H9 (cell line): ENCODE results near the gene GYG1. TPM values are rescaled to one million over a fixed set of nuclear protein-coding genes. Genes with fewer than 3 reads are reported as not detected.

ENCODE experiments used
- DNase-seq: peaks from one replicate; pipeline ENCODE4 v3.0.0-alpha.2; 2017
- H2AFZ ChIP-seq: one replicate; pipeline ENCODE4 v1.6.1; 2013; ENCODE audit warnings: mild to moderate bottlenecking, low read length, control low read depth, moderate library complexity
- H2AK5ac ChIP-seq: 2 replicates; pipeline ENCODE4 v1.6.1; 2013; ENCODE audit warnings: low read length, control low read depth, mixed read lengths; ENCODE audit not compliant: insufficient read length
- H2BK120ac ChIP-seq: one replicate; pipeline ENCODE4 v1.6.1; 2013; ENCODE audit warnings: low read depth, mild to moderate bottlenecking, low read length, control low read depth, inconsistent platforms; ENCODE audit not compliant: poor library complexity, severe bottlenecking
- H2BK12ac ChIP-seq: 2 replicates; pipeline ENCODE4 v1.6.1; 2013; ENCODE audit warnings: low read length, control low read depth, mixed read lengths, low read depth; ENCODE audit not compliant: insufficient read length
- H2BK15ac ChIP-seq: 2 replicates; pipeline ENCODE4 v1.6.1; 2013; ENCODE audit warnings: low read depth, low read length, control low read depth
- H2BK20ac ChIP-seq: one replicate; pipeline ENCODE4 v1.6.1; 2013; ENCODE audit warnings: low read depth, mild to moderate bottlenecking, low read length, control low read depth, inconsistent platforms; ENCODE audit not compliant: poor library complexity, severe bottlenecking
- H2BK5ac ChIP-seq: 2 replicates; pipeline ENCODE4 v1.6.1; 2013; ENCODE audit warnings: low read length, control low read depth, mixed read lengths; ENCODE audit not compliant: insufficient read length
- H3K14ac ChIP-seq: 2 replicates; pipeline ENCODE4 v1.6.1; 2013; ENCODE audit warnings: low read length, control low read depth; ENCODE audit not compliant: insufficient read depth
- H3K18ac ChIP-seq: 2 replicates; pipeline ENCODE4 v1.6.1; 2013; ENCODE audit warnings: low read depth, mild to moderate bottlenecking, mixed read lengths, low read length, control low read depth; ENCODE audit not compliant: insufficient read length
- H3K23ac ChIP-seq: 2 replicates; pipeline ENCODE4 v1.6.1; 2013; ENCODE audit warnings: low read length, control low read depth, mixed read lengths, low read depth; ENCODE audit not compliant: insufficient read length
- H3K23me2 ChIP-seq: 2 replicates; pipeline ENCODE4 v1.6.1; 2013; ENCODE audit warnings: low read depth, mild to moderate bottlenecking, mixed read lengths, low read length, control low read depth; ENCODE audit not compliant: insufficient read length, poor library complexity, severe bottlenecking
- H3K27ac ChIP-seq: 2 replicates; pipeline ENCODE4 v1.5.1; 2013; ENCODE audit warnings: low read length, control low read depth, mixed read lengths, low read depth; ENCODE audit not compliant: insufficient read length
- H3K27me3 ChIP-seq: 2 replicates; pipeline ENCODE4 v1.6.1; 2013; ENCODE audit warnings: low read length, control low read depth, inconsistent platforms; ENCODE audit not compliant: insufficient read depth
- H3K4ac ChIP-seq: 2 replicates; pipeline ENCODE4 v1.6.1; 2013; ENCODE audit warnings: low read depth, mild to moderate bottlenecking, control low read depth, inconsistent platforms, low read length, moderate library complexity
- H3K4me1 ChIP-seq: 2 replicates; pipeline ENCODE4 v1.6.1; 2013; ENCODE audit warnings: low read length, control low read depth, inconsistent platforms; ENCODE audit not compliant: insufficient read depth
- H3K4me2 ChIP-seq: 2 replicates; pipeline ENCODE4 v1.6.1; 2013; ENCODE audit warnings: low read length, control low read depth, mixed read lengths; ENCODE audit not compliant: insufficient read length, insufficient read depth
- H3K56ac ChIP-seq: 2 replicates; pipeline ENCODE4 v1.6.1; 2013; ENCODE audit warnings: low read depth, mild to moderate bottlenecking, mixed read lengths, low read length, control low read depth; ENCODE audit not compliant: insufficient read length
- H3K79me1 ChIP-seq: 2 replicates; pipeline ENCODE4 v1.6.1; 2013; ENCODE audit warnings: low read depth, mild to moderate bottlenecking, moderate library complexity, low read length, control low read depth, inconsistent platforms; ENCODE audit not compliant: insufficient read depth, poor library complexity, severe bottlenecking
- H3K79me2 ChIP-seq: 2 replicates; pipeline ENCODE4 v1.6.1; 2013; ENCODE audit warnings: low read length, control low read depth, inconsistent platforms; ENCODE audit not compliant: insufficient read depth
- H3K9ac ChIP-seq: 2 replicates; pipeline ENCODE4 v1.6.1; 2013; ENCODE audit warnings: low read length, control low read depth, mixed read lengths; ENCODE audit not compliant: insufficient read length; ENCODE audit errors: extremely low read depth
- H3K9me3 ChIP-seq: one replicate; pipeline ENCODE4 v1.6.1; 2013; ENCODE audit warnings: low read depth, low read length, inconsistent platforms; ENCODE audit not compliant: control insufficient read depth
- H3T11ph ChIP-seq: one replicate; pipeline ENCODE4 v1.6.1; 2013; ENCODE audit warnings: mild to moderate bottlenecking, low read length, control low read depth, inconsistent platforms
- H4K20me1 ChIP-seq: one replicate; pipeline ENCODE4 v1.6.1; 2013; ENCODE audit not compliant: control insufficient read depth, insufficient read length, insufficient read depth
- H4K5ac ChIP-seq: 2 replicates; pipeline ENCODE4 v1.6.1; 2013; ENCODE audit warnings: low read depth, mild to moderate bottlenecking, mixed read lengths, low read length, control low read depth; ENCODE audit not compliant: insufficient read length
- H4K8ac ChIP-seq: replicated peaks from 2 replicates; pipeline ENCODE4 v1.6.1; 2013; ENCODE audit warnings: low read length, control low read depth, mixed read lengths, low read depth; ENCODE audit not compliant: insufficient read length
- H4K91ac ChIP-seq: 2 replicates; pipeline ENCODE4 v1.6.1; 2013; ENCODE audit warnings: low read depth, mild to moderate bottlenecking, moderate library complexity, mixed read lengths, low read length, control low read depth; ENCODE audit not compliant: insufficient read length
- H3K27ac Mint-ChIP-seq, 3 experiments: 2 replicates in 2 of 3; 3 replicates in 1 of 3; pipeline ENCODE4 v1.8.0; 2020 to 2021; ENCODE audit warnings: mixed read lengths in 3 of 3, mild to moderate bottlenecking in 1 of 3, moderate library complexity in 1 of 3
- H3K27me3 Mint-ChIP-seq: 2 replicates; pipeline ENCODE4 v1.8.0; 2021; ENCODE audit warnings: low read depth, mild to moderate bottlenecking, moderate library complexity, mixed read lengths
- H3K36me3 Mint-ChIP-seq, 3 experiments: 2 replicates in 2 of 3; 3 replicates in 1 of 3; pipeline ENCODE4 v1.8.0; 2020 to 2021; ENCODE audit warnings: low read depth in 3 of 3, mixed read lengths in 3 of 3; ENCODE audit not compliant: insufficient read depth in 1 of 3
- H3K4me1 Mint-ChIP-seq, 2 experiments: 2 replicates each; pipeline ENCODE4 v1.8.0; 2020; ENCODE audit warnings: mixed read lengths in 2 of 2
- H3K4me3 Mint-ChIP-seq, 2 experiments: 2 replicates in 1 of 2; 3 replicates in 1 of 2; pipeline ENCODE4 v1.8.0; 2020 to 2021; ENCODE audit warnings: mild to moderate bottlenecking in 2 of 2, mixed read lengths in 2 of 2, moderate library complexity in 1 of 2
- H3K9me3 Mint-ChIP-seq, 2 experiments: 2 replicates in 1 of 2; 3 replicates in 1 of 2; pipeline ENCODE4 v1.8.0; 2020; ENCODE audit warnings: mild to moderate bottlenecking in 2 of 2, mixed read lengths in 2 of 2, moderate library complexity in 1 of 2
- CTCF ChIP-seq: fragments of 200-600 bp; sonication (generic); conservative IDR thresholded peaks from 3 replicates; pipeline ENCODE4 v1.8.0; 2021; ENCODE audit warnings: antibody characterized with exemption, mild to moderate bottlenecking
- WGBS: extraction: QIAGEN DNeasy Blood & Tissue Kit; methylation state at CpG from one replicate; pipeline ENCODE4 v1.1.7; 2013; ENCODE audit warnings: missing lambda C conversion rate, low lambda C conversion rate, mixed read lengths; ENCODE audit not compliant: insufficient read length; ENCODE audit errors: extremely low coverage; 5-methylcytosine and 5-hydroxymethylcytosine counted together
- total RNA-seq: library from RNA; stranded (reverse); gene quantifications from 2 replicates; pipeline ENCODE4 v1.2.1, GENCODE V29; 2021

GYG1 gene
- total RNA-seq, 1 experiment from 2014 or later, result 31.5 TPM

- Histone ChIP-seq H3K14ac (no peak overlapping the region), H3K4ac (no peak overlapping the region), H3K9me3 (peaks cover 8% of the 10 kb centered on the region), H2BK12ac (no peak overlapping the region), H3K56ac (no peak overlapping the region), H2BK20ac (no peak overlapping the region), H2BK5ac (no peak overlapping the region), H3K4me1 (no peaks in the 10 kb centered on the region; the same call in 1 of the 2 replicates), H3K27ac (no peak overlapping the region), H3K27me3 (no peaks in the 10 kb centered on the region), H2AFZ (no peak overlapping the region), H3T11ph (no peak overlapping the region), H3K79me2 (no peaks in the 10 kb centered on the region), H3K18ac (no peak overlapping the region), H3K79me1 (no peaks in the 10 kb centered on the region), H3K23ac (no peak overlapping the region), H4K5ac (no peak overlapping the region), H4K91ac (no peak overlapping the region), H2BK15ac (no peak overlapping the region), H3K23me2 (no peaks in the 10 kb centered on the region), H3K4me2 (no peak overlapping the region), H4K20me1 (no peaks in the 10 kb centered on the region), H4K8ac (no peak overlapping the region), H2BK120ac (no peak overlapping the region), H3K9ac (no peak overlapping the region), H2AK5ac (no peak overlapping the region)
- no peak overlapping the region for H3K4me3 Mint-ChIP-seq
- H3K36me3 Mint-ChIP-seq, result peaks cover 36 to 58% (median 54%) of the 10 kb centered on the region in 3 experiments
- no peaks in the 10 kb centered on the region for H3K27me3 Mint-ChIP-seq
- peaks cover 5% of the 10 kb centered on the region in 2 experiments for H3K4me1 Mint-ChIP-seq
- WGBS, result no CpG with 5 or more reads among the region's 4 CpGs
- TF ChIP-seq CTCF, result no peak
- no peak for DNase-seq
- H3K27ac Mint-ChIP-seq, result peak overlapping the region in 1 of 3 experiments; percentile 14; a peak in 2 of 7 replicates
- H3K9me3 Mint-ChIP-seq, result peaks cover 17 to 22% of the 10 kb centered on the region in 2 experiments
Observed at GRCh38 chr3:149026718-149027117, 35.4 kb downstream of the GYG1 start.
